ENCODE results near the gene RNF182.

GRCh38 chr6:13941902-13942301 is 17.1 kb downstream of the RNF182 start:
- TF ChIP-seq POLR2AphosphoS5 (IDR thresholded peaks at IDR 0.05) (no peak), CTCF (IDR thresholded peaks at IDR 0.05) (no peak), POLR2A (IDR thresholded peaks at IDR 0.05) (no peak)

All from prostate gland (tissue), 2 donors.